ENCODE data around the gene TECPR2.
"Not testable (repeated sequence)": the region's sequence is repeated elsewhere in the genome, so short reads cannot be mapped to it uniquely, and the experiment has no call there.

TECPR2 gene

GRCh38 chr14:102511538-102511937 is 148.8 kb downstream of the TECPR2 start:
- intact Hi-C loops (cut with DNase I) = loop anchor here (10.0 kb wide), 2 partner anchors 147 to 197 kb away; partner anchors contain the start of genes CINP, TECPR2 and ZNF839
- DNase-seq = no peak

- intact Hi-C loops (cut with DNase I) = loop anchor here (10.0 kb wide), 2 partner anchors 148 to 198 kb away; partner anchors contain the start of genes CINP, TECPR2 and ZNF839
- no peak for DNase-seq
Observed at GRCh38 chr14:102512793-102513300, 150.1 kb downstream of the TECPR2 start.

DNA sequence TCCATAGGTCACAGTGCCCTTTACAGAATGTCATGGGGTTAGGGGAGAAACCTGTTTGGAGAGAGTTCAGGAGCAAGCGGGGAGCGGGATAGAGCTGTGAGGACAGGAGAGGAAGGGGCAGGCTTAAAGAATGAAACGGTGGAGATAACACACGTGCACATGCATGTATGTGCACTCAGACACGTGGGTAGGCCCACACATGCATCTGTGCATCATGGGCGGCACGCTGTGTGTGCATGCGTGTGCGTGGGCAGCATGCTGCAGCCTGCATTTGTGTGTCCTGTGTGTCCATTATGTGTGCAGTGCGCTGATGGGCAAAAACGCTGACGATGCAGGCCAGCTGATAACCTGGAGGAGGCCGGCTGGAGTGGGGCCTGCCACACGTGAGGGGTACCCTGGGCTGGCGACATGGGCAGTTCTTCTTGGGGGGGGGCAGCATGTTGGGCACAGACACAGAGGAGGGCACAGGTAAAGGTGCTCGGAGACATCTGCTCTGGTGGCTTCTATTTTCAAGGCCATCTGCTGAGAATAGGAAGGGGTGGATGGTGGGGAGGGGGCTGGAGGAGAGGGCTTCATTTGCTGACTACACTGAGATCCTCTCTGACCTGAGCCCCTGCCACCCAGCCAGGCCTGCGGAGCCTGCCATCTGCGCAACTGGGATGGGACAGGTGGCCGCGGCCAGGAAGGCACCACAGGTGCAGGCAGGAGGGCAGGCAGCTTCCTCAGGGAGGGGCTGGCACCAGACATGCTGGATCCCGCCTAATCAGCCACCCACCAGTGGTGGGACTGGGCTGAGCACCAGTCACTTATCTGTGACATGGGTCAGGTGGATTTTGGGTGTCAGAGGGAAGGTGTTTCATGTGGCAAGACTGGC is 151.4 kb downstream of the TECPR2 start:
- intact Hi-C loops (cut with DNase I) = loop anchor here (10.0 kb wide), 2 partner anchors 149 to 199 kb away; partner anchors contain the start of genes CINP, TECPR2 and ZNF839
- DNase-seq = no peak

DNA sequence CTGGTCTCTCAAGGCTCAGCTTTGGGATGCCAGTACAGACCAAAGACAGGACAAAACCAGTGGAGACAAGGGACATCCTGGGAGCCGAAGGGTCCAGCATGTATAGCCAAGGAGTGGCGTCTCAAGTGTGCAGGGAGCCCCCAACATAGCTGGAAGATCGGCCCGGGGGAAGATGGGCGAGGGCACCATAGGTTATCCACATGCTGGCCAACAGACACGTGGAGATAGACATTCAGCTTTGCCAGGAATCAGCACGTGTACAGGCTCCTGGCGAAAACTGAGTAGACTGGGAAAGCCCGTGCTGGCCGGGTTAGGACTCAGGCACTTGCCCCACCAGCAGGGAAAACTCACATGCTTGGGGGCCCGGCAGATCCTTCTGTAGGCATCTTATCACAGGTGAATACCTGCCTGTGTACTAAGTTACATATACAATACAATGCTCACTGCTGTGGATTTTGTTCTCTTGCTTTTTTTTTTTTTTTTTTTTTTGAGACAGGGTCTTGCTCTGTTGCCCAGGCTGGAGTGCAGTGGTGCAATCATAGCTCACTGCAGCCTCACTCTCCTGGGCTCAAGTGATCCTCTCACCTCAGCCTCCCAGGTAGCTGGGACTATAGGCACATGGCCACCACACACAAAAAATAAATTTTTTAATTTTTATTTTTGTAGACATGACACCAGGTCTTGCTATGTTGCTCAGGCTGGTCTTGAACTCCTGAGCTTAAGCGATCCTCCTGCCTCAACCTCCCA is 152.4 kb downstream of the TECPR2 start:
- intact Hi-C loops (cut with DNase I) = loop anchor here (10.0 kb wide), 2 partner anchors 150 to 200 kb away; partner anchors contain the start of genes CINP, TECPR2 and ZNF839
- no peak for DNase-seq

DNA sequence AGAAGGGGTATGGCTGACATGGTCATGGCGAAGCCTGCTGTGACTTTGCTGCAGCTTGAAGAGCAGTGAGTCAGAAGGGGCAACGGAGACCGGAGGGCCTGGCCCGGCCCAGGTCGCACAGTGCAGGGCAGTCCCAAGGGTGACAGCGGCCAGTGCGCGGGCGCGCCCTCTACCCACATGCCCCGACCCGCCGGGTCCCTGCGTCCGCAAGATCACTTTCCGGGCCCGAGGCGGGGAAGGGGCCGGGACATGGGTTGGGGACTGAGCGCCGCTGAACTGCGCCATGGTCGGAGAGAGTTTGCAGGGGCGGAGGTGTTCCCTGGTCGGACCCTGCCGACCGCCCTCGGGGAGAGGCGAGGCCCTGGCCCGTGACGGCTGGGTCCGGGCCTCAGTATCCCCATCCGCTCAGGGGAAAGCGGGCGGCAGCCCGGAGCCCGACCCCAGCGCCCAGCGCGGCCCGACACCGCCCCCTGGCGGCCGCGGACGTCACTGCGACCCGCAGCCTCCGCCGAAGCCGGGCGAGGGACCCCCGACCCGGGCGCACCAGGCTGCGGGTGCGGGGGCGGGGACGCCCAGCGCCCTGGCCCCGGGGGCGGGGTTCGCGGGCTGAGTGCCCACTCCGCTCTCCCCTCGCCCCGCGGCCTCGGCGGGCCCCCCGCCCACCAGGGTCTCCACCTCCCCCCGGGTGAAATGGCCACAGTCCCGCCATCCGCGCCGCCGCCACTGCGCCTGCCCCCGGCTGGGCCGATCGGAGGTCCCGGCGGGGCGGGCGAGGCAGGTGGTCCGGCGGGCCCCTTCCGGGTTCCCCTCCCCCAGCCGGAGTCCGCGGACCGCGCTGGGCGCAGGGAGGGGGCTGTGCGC is 154.0 kb downstream of the TECPR2 start:
- peak in 39 of 42 donors; percentile 19 to 86 (median 70) for DNase-seq
- intact Hi-C loops (cut with DNase I) = loop anchor here (1.0 to 10.0 kb wide), 3 partner anchors 78 to 202 kb away; partner anchors contain the start of genes CINP, TECPR2 and ZNF839

DNA sequence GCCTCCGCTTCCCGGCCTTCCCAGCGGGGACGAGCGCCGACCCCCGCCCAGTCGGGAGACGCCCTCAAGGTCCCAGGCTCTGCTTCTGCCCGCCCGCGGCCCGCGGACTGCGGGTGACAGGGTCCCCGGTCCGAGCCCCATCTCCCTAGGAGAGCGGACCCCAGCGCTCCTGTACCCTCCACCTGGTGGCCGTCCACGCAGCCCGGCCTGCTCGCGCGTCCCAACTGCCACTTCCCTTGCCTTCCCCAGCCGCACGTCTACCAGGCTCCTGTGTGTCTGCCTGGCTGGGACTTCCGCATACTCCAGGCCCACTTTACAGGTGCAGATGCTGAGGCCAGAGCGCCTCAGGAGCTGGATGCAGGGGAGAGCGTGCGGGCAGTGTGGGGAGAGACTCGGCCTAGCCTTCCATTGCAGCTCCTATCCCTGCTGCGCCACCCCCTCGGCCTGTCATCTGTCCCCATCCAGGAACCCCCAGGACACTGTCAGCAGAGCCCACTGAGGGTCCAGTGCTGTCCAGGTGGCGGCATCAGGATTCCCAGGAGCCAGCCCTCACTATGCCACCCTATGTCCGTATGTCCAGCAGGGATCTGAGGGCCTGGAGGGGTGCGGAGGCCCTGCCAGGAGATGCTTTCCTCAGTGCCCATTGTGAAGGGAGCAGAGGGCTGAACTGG is 154.8 kb downstream of the TECPR2 start:
- intact Hi-C loops (cut with DNase I) = loop anchor here (10.0 kb wide), 2 partner anchors 153 to 203 kb away; partner anchors contain the start of genes CINP, TECPR2 and ZNF839

GRCh38 chr14:102518063-102518648 is 155.4 kb downstream of the TECPR2 start:
- no peak for DNase-seq
- intact Hi-C loops (cut with DNase I) = loop anchor here (10.0 kb wide), 2 partner anchors 153 to 203 kb away; partner anchors contain the start of genes CINP, TECPR2 and ZNF839

More for the DNA sequence above, 154.8 kb downstream of the TECPR2 start:
- peak in 1 of 42 donors; percentile 26 for DNase-seq

GRCh38 chr14:102519709-102520108 is 157.0 kb downstream of the TECPR2 start:
- intact Hi-C loops (cut with DNase I) = loop anchor here (10.0 kb wide), 2 partner anchors 155 to 205 kb away; partner anchors contain the start of genes CINP, TECPR2 and ZNF839
- not testable (repeated sequence) for DNase-seq

DNA sequence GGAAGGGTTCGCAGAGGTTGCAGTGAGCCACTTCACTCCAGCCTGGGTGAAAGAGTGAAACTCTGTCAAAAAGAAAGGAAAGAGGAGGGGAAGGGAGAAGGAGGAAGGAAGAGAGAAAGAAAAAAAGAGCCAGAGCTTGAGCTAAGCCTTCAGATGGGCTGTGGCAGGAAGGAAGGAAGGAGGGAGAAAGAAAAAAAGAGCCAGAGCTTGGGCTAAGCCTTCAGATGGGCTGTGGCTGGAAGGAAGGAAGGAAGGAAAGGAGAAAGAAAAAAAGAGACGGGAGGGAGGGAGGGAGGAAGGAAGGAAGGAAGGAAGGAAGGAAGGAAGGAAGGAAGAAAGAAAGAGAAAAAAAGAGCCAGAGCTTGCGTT is 160.4 kb downstream of the TECPR2 start:
- intact Hi-C loops (cut with DNase I) = no loop called here
- no peak for DNase-seq

- DNase-seq = peak in 1 of 42 donors; percentile 37
- intact Hi-C loops (cut with DNase I) = loop anchor here (2.0 kb wide), 1 partner anchor 69 kb away; the partner anchor contains the start of gene RCOR1
Observed at GRCh38 chr14:102523569-102524450, 161.1 kb downstream of the TECPR2 start.

DNA sequence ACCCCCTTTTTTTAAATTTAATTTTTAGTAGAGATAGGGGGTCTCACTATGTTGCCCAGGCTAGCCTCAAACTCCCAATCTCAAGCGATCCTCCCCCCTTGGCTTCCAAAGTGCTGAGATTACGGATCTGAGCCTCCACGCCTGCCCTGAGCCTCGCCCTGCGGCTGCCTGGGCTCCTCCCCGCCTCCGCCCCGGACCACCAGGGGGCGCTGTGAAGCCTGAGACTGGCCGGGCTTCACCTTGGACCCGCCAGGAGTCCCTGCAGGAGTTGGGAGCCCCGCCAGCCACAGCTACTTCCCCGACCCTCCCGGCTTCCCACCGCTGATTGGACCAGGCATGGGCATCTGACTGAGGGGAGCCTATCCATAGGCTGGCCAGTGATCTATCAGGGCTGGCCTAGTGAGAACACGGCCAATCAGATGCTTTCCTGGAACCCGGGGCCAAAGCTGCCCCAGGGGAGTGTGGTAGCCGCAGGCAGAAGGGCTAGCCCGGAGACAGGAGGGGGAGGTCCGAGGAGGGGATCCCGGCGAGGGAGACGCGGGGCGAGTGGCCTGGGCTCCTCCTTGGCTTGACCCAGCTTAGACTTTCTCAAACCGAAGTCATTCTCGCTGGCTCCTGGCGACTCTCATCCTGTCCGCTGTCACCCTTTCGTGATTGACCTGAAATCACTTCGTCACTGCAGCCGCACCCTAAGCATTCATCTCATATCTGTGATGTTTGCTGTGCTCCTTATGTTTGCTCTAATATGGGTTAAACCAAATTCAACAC is 161.9 kb downstream of the TECPR2 start:
- DNase-seq = peak; percentile 93 to 99 (median 98)
- intact Hi-C loops (cut with DNase I) = loop anchor here (2.0 kb wide), 1 partner anchor 68 kb away; the partner anchor contains the start of gene RCOR1

GRCh38 chr14:102525219-102525928 is 162.6 kb downstream of the TECPR2 start:
- intact Hi-C loops (cut with DNase I) = loop anchor here (2.0 kb wide), 1 partner anchor 67 kb away; the partner anchor contains the start of gene RCOR1
- DNase-seq = peak in 3 of 42 donors; percentile 15 to 54 (median 39)

- intact Hi-C loops (cut with DNase I) = loop anchor here (2.0 kb wide), 1 partner anchor 67 kb away; the partner anchor contains the start of gene RCOR1
- no peak for DNase-seq
Observed at GRCh38 chr14:102525929-102526497, 163.3 kb downstream of the TECPR2 start.

Data from head of caudate nucleus (tissue), 42 donors.